Thyroid gland (tissue), 4 donors: ENCODE data around the gene MAST4.

Experiments
- POLR2A ChIP-seq, 2 donors: fragments of 450-650 bp; IDR thresholded peaks; one replicate each; pipeline ENCODE4 v1.6.1; 2017; ENCODE audit warnings: antibody characterized with exemption in 2 of 2, mild to moderate bottlenecking in 2 of 2, moderate library complexity in 1 of 2
- TF ChIP-seq, protein P1 (sequence below), 6 experiments: fragments of 200-600 bp in 3 of 6; fragments of 450-650 bp in 3 of 6; sonication (generic) in 3 of 6; IDR thresholded peaks; one replicate each; pipeline ENCODE4 v1.5.1; 2016 to 2019; ENCODE audit warnings: antibody characterized with exemption in 6 of 6, mild to moderate bottlenecking in 2 of 6, inconsistent platforms in 1 of 6, moderate library complexity in 1 of 6

DNA sequence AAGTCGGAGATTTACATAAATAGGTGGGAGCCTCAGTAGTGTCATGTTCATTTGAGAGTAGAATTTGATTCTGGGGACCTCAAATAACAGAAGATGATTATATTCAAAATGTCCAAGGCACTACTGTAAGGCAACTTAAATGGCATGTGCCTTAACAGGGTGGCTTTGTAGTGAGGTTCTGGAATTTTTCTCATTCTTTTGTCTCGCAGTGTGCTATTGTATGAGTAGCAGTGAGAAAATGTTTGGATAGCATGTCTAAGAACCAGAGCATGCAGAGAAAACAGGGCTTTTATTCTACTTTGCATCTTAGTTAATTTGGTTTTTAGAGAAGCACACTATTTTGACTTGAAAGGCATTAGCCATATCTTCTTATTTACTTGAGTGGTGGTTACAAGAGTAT, 25.0 kb downstream of the MAST4 start:
- TF ChIP-seq, protein P1, sequence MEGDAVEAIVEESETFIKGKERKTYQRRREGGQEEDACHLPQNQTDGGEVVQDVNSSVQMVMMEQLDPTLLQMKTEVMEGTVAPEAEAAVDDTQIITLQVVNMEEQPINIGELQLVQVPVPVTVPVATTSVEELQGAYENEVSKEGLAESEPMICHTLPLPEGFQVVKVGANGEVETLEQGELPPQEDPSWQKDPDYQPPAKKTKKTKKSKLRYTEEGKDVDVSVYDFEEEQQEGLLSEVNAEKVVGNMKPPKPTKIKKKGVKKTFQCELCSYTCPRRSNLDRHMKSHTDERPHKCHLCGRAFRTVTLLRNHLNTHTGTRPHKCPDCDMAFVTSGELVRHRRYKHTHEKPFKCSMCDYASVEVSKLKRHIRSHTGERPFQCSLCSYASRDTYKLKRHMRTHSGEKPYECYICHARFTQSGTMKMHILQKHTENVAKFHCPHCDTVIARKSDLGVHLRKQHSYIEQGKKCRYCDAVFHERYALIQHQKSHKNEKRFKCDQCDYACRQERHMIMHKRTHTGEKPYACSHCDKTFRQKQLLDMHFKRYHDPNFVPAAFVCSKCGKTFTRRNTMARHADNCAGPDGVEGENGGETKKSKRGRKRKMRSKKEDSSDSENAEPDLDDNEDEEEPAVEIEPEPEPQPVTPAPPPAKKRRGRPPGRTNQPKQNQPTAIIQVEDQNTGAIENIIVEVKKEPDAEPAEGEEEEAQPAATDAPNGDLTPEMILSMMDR (IDR thresholded peaks at IDR 0.05), result no peak
- no peak for TF ChIP-seq POLR2A (IDR thresholded peaks at IDR 0.05)
